H54 (cell line): ENCODE data around the gene VWA7.

Source experiments
- DNase-seq: peaks from one replicate; pipeline ENCODE4 v3.0.0; 2011; ENCODE audit warnings: low spot score, mixed read lengths; ENCODE audit not compliant: insufficient read length
- FAIRE-seq: peaks from 3 replicates; lab custom pipeline; 2011; peaks lifted over from hg19 to GRCh38; lab: Jason Lieb, UNC
- POLR2A ChIP-seq: IDR thresholded peaks from 2 replicates; pipeline ENCODE4 v1.6.1; 2011; ENCODE audit warnings: low read depth, mild to moderate bottlenecking, low read length

Gene VWA7

GRCh38 chr6:31737991-31738979, 38.8 kb downstream of the VWA7 start:
- DNase-seq: peak; percentile 71
- TF ChIP-seq POLR2A: peak; percentile 34; the same call in 1 of the 2 replicates
- peak; percentile 36 for FAIRE-seq

GRCh38 chr6:31737315-31737990, 39.7 kb downstream of the VWA7 start:
- no peak for TF ChIP-seq POLR2A
- FAIRE-seq (no peak), DNase-seq (no peak)

GRCh38 chr6:31736768-31737314, 40.3 kb downstream of the VWA7 start:
- DNase-seq (no peak), FAIRE-seq (no peak)
- no peak for TF ChIP-seq POLR2A

GRCh38 chr6:31736021-31736767, 40.9 kb downstream of the VWA7 start, which contains the start of gene CLIC1:
Gene CLIC1, minus strand, starts transcription at chr6:31736530. Its CDS starts 230 bp downstream, at chr6:31736300.
- TF ChIP-seq POLR2A: peak; percentile 88
- FAIRE-seq (no peak), DNase-seq (peak; percentile 75)

GRCh38 chr6:31734821-31735406, 42.2 kb downstream of the VWA7 start:
- peak; percentile 53; the same call in 1 of the 2 replicates for TF ChIP-seq POLR2A
- DNase-seq: peak; percentile 69
- FAIRE-seq: no peak

- FAIRE-seq: no peak
- no peak for TF ChIP-seq POLR2A
- DNase-seq: no peak
These were observed 42.8 kb downstream of the VWA7 start for GRCh38 chr6:31734247-31734820.

- no peak for TF ChIP-seq POLR2A
- DNase-seq (no peak), FAIRE-seq (no peak)
These were observed 43.4 kb downstream of the VWA7 start for GRCh38 chr6:31733734-31734133.

- no peak for TF ChIP-seq POLR2A
- FAIRE-seq (no peak), DNase-seq (no peak)
These were observed 45.1 kb downstream of the VWA7 start for GRCh38 chr6:31732029-31732428.

- no peak for FAIRE-seq
- no peak for DNase-seq
These were observed 46.5 kb downstream of the VWA7 start for GRCh38 chr6:31730631-31731086.

GRCh38 chr6:31729979-31730630, 47.0 kb downstream of the VWA7 start:
- FAIRE-seq (no peak), DNase-seq (peak; percentile 63)
- TF ChIP-seq POLR2A: peak; percentile 48; the same call in 1 of the 2 replicates

More at GRCh38 chr6:31730631-31731086, 46.5 kb downstream of the VWA7 start:
- TF ChIP-seq POLR2A: no peak

GRCh38 chr6:31729515-31729978, 47.6 kb downstream of the VWA7 start:
- no peak for FAIRE-seq
- TF ChIP-seq POLR2A: peak; percentile 59
- DNase-seq: peak; percentile 86
